HG03432 (cell line): ENCODE results near the gene CDH18.

Source experiments
- ATAC-seq: cut with Tn5 transposase; IDR thresholded peaks from one replicate; pipeline ENCODE4 v1.9.1; 2021; ENCODE audit warnings: mild to moderate bottlenecking, moderate library complexity; ENCODE audit not compliant: unreplicated experiment

Gene CDH18

DNA sequence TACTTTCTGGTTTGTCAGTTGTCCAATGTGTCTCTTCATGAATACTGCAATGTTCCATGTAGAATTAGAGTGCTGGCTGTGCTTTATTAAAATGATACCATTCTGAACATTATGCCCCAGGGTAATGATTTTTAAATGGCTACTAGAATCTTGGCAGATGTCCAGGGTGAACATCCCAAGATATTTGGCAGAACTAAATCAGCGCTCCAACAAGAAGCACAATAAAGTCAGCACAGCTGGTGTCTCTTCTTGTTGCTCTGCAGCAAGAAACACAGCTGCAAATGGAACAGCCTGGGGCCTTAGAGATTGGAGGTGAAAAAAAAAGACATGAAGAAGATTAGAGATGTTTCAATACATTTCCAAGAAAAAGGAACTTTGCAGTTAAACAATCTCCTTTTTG is 248.3 kb downstream of the CDH18 start:
- ATAC-seq: no peak

- ATAC-seq: no peak
These were observed 253.2 kb downstream of the CDH18 start for GRCh38 chr5:19734776-19735175.

DNA sequence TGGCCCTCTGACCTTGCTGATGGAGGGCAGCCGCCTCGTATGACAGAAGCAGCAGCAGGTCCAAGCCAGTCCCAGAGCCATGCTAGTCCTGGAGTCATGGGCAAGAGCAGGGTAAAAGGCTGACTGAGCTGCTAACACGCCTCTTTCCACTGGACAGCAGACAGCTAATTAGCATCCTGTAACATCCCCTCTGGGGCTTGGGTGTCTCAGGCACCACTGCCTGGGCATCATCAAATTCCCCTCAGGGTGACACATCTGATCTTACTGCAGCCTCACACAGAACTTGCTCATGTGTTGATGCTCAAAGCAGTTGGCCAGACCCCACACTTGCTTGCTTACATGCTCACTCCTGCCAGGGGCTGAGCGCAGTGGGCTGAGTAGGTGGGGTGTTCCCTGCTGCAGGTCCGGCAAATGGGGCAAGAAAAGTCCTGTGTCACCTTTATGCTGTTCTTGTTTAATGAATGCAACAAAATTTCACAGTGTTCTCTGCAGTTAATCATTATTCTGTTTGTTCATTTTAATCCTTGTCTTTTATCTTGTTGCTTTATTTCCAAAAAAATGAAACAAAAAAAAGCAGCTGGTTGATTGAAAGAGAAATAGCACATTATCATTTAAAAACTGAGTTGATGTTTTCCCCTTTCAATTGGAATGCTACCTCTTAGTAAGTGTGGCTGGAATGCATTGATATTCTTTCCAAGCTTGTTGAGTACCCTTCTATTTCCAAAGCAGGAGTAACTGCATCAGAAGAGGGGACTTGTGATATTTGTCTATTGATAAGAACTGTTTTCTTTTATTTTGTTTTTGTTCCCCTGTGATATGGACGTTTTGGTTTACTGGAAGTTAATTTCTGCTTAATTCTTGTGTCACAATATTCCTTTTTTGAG is 254.1 kb downstream of the CDH18 start:
- no peak for ATAC-seq

DNA sequence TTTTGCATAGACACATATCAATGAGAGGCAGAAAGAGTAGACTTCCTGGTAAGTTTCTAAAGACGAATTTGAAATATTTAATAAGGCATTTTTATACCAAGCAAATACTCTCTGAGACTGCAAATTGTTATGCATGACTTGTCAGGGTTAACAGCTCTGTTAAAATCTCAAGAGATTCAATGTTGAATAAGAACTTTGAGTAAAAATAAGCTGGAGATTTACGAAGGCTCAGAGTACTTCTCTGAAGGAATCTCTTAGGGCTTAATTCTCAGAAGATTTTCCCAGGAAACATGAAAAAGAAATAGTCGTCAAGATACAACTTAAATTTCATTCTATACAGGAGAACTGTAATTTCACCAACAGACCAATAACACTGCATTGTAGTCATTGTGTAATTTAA is 259.4 kb downstream of the CDH18 start:
- no peak for ATAC-seq

GRCh38 chr5:19719109-19719508 is 268.9 kb downstream of the CDH18 start:
- no peak for ATAC-seq

- no peak for ATAC-seq
These were observed 274.3 kb downstream of the CDH18 start for GRCh38 chr5:19713740-19714139.

- no peak for ATAC-seq
These were observed 278.6 kb downstream of the CDH18 start for GRCh38 chr5:19709403-19709802.

- no peak for ATAC-seq
These were observed 281.2 kb downstream of the CDH18 start for GRCh38 chr5:19706776-19707175.

GRCh38 chr5:19701731-19702130 is 286.3 kb downstream of the CDH18 start:
- no peak for ATAC-seq

- ATAC-seq: no peak
These were observed 292.9 kb downstream of the CDH18 start for GRCh38 chr5:19694949-19695611.

DNA sequence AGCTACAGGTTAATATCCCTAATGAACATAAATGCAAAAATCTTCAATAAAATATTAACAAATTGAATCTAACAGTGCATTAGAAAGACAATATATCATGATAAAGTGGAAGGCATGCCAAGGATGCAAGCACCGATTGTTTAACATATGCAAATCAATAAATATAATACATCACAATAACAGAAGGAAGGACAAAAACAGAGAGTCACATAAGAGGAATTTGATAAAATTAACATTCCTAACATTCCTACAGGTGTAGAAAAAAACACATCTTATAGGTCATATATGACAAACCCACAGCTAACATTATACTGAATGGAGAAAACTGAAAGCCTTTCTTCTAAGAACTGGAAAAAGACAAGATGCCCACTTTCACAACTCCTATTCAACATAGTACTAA is 297.0 kb downstream of the CDH18 start:
- no peak for ATAC-seq

DNA sequence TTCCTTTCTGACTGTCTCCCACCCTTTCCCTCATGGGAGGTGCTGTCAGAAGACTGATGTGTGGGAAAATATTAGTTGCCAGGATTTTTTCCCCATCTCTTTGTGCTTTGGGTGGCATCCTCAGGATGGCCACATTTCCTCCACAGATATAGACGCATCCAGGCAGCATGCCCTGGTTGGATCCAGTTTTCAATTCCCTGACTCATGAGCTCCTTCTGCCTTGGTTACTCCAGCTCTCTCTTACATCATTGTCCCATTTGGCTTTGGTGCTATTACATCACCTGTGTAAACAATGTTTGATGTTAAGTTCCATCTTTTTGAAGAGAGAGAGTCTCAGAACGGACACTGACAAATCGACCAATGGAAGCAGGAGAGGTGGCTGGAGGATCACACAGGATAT is 302.5 kb downstream of the CDH18 start:
- ATAC-seq: no peak

DNA sequence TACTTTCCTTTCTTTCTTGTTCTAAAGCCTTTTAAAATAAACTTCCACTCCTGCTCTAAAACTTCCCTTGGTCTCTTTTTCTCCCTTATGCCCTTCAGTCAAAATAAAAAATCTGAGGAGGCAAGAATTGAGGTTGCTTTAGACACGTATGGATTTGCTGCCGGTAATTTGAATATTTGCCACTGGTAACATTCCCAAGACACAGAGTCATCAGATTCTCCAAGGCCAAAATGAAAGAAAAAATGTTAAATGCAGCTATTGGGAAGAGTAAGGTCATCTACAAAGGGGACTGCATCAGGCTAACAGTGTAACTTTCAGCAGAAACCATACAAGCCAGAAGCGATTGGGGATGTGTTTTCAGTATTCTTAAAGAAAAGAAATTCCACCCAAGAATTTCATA is 311.1 kb downstream of the CDH18 start:
- ATAC-seq: no peak

- ATAC-seq: no peak
These were observed 327.3 kb downstream of the CDH18 start for GRCh38 chr5:19660679-19661078.

GRCh38 chr5:19655627-19656026 is 332.4 kb downstream of the CDH18 start:
- ATAC-seq: no peak

- no peak for ATAC-seq
These were observed 349.5 kb downstream of the CDH18 start for GRCh38 chr5:19638461-19638860.

DNA sequence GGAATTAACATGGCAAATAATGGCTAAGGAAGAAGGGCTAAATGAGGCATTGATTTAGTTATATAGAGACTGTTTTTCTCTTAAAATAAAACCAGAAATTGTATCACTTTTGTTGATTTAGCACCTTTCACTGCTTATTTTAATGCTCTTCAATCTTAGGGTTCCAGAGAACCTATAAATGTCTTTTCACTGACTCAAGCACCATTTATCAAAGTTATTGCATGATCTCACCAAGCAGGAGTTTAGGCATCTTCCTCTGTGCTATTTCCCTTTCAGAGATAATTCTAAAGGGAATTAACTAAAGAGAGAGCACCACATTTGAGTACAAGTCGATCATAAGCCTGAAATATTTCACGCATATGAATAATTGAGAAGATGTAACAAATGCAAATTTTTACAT is 357.1 kb downstream of the CDH18 start:
- no peak for ATAC-seq

- no peak for ATAC-seq
These were observed 361.8 kb downstream of the CDH18 start for GRCh38 chr5:19626211-19626610.

- no peak for ATAC-seq
These were observed 362.4 kb downstream of the CDH18 start for GRCh38 chr5:19625562-19625961.

GRCh38 chr5:19619571-19619970 is 368.4 kb downstream of the CDH18 start:
- ATAC-seq: no peak

- no peak for ATAC-seq
These were observed 371.2 kb downstream of the CDH18 start for GRCh38 chr5:19616701-19617215.

DNA sequence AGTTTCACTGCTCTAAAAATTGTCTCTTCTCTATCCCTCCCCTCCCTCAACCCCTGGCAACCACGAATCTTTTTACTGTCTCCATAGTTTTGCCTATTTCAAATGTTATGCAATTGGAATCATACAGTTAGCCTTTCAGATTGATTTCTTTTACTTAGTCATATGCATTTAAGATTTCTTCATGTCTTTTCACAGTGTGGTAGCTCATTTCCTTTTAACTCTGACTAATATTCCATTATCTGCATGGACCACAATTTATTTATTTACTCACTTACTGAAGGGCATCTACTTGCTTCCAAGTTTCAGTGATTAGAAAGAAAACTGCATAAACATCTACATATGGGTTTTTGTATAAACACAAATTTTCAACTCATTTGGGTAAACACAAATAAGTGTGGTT is 372.3 kb downstream of the CDH18 start:
- ATAC-seq: no peak
